ENCODE measurements around the gene TSPAN15.

Gene TSPAN15

GRCh38 chr10:69503896-69504265, 52.6 kb downstream of the TSPAN15 start:
- Histone ChIP-seq H3F3A (ENCODE audit: low read depth) (no peaks in the 10 kb centered on the region), H2AFZ (ENCODE audit: low read length) (no peak overlapping the region), H3K4me3 (ENCODE audit: low read length, poor library complexity, severe bottlenecking) (no peak overlapping the region), H3K9me2 (replicated peaks; ENCODE audit: low read depth, low read length) (no peaks in the 10 kb centered on the region), H3K4me1 (ENCODE audit: insufficient read depth, low read length, poor library complexity, severe bottlenecking) (peaks cover 8% of the 10 kb centered on the region), H3K9ac (ENCODE audit: low read depth, low read length, poor library complexity, severe bottlenecking) (no peak overlapping the region), H4K20me1 (ENCODE audit: insufficient read depth, low read length, poor library complexity, severe bottlenecking) (no peaks in the 10 kb centered on the region), H3K4me2 (ENCODE audit: low read depth, low read length, poor library complexity, severe bottlenecking) (no peak overlapping the region), H3K9me3 (ENCODE audit: insufficient read depth, low read depth, low read length) (no peaks in the 10 kb centered on the region), H3K27me3 (ENCODE audit: insufficient read depth, low read length, poor library complexity, severe bottlenecking) (no peaks in the 10 kb centered on the region), H3K36me3 (ENCODE audit: insufficient read depth, low read length) (no peaks in the 10 kb centered on the region), H3K79me2 (ENCODE audit: insufficient read depth, low read length) (no peaks in the 10 kb centered on the region)
- no peak for TF ChIP-seq EZH2phosphoT487 (IDR thresholded peaks at IDR 0.05; ENCODE audit: borderline replicate concordance)
- TF ChIP-seq, protein P1, sequence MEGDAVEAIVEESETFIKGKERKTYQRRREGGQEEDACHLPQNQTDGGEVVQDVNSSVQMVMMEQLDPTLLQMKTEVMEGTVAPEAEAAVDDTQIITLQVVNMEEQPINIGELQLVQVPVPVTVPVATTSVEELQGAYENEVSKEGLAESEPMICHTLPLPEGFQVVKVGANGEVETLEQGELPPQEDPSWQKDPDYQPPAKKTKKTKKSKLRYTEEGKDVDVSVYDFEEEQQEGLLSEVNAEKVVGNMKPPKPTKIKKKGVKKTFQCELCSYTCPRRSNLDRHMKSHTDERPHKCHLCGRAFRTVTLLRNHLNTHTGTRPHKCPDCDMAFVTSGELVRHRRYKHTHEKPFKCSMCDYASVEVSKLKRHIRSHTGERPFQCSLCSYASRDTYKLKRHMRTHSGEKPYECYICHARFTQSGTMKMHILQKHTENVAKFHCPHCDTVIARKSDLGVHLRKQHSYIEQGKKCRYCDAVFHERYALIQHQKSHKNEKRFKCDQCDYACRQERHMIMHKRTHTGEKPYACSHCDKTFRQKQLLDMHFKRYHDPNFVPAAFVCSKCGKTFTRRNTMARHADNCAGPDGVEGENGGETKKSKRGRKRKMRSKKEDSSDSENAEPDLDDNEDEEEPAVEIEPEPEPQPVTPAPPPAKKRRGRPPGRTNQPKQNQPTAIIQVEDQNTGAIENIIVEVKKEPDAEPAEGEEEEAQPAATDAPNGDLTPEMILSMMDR (conservative IDR thresholded peaks at IDR 0.05; ENCODE audit: low read length) = no peak

GRCh38 chr10:69504576-69505250, 53.4 kb downstream of the TSPAN15 start:
- H2AFZ ChIP-seq (ENCODE audit: low read length) = no peak overlapping the region
- H4K20me1 ChIP-seq (ENCODE audit: insufficient read depth, low read length, poor library complexity, severe bottlenecking) = no peaks in the 10 kb centered on the region
- no peaks in the 10 kb centered on the region for H3K9me3 ChIP-seq (ENCODE audit: insufficient read depth, low read depth, low read length)
- no peaks in the 10 kb centered on the region for H3F3A ChIP-seq (ENCODE audit: low read depth)
- H3K27me3 ChIP-seq (ENCODE audit: insufficient read depth, low read length, poor library complexity, severe bottlenecking) = no peaks in the 10 kb centered on the region
- peaks cover 4% of the 10 kb centered on the region for H3K4me1 ChIP-seq (ENCODE audit: insufficient read depth, low read length, poor library complexity, severe bottlenecking)
- H3K9me2 ChIP-seq (replicated peaks; ENCODE audit: low read depth, low read length) = no peaks in the 10 kb centered on the region
- no peaks in the 10 kb centered on the region for H3K79me2 ChIP-seq (ENCODE audit: insufficient read depth, low read length)
- H3K4me3 ChIP-seq (ENCODE audit: low read length, poor library complexity, severe bottlenecking) = no peak overlapping the region
- no peaks in the 10 kb centered on the region for H3K36me3 ChIP-seq (ENCODE audit: insufficient read depth, low read length)
- TF ChIP-seq, protein P1 (conservative IDR thresholded peaks at IDR 0.05; ENCODE audit: low read length) = no peak
- TF ChIP-seq EZH2phosphoT487 (IDR thresholded peaks at IDR 0.05; ENCODE audit: borderline replicate concordance) = no peak
- no peak overlapping the region for H3K9ac ChIP-seq (ENCODE audit: low read depth, low read length, poor library complexity, severe bottlenecking)
- H3K4me2 ChIP-seq (ENCODE audit: low read depth, low read length, poor library complexity, severe bottlenecking) = no peak overlapping the region

GRCh38 chr10:69505636-69506318, 54.5 kb downstream of the TSPAN15 start:
- no peaks in the 10 kb centered on the region for H3K79me2 ChIP-seq (ENCODE audit: insufficient read depth, low read length)
- no peak overlapping the region for H3K4me3 ChIP-seq (ENCODE audit: low read length, poor library complexity, severe bottlenecking)
- no peaks in the 10 kb centered on the region for H3K27me3 ChIP-seq (ENCODE audit: insufficient read depth, low read length, poor library complexity, severe bottlenecking)
- no peaks in the 10 kb centered on the region for H3K9me3 ChIP-seq (ENCODE audit: insufficient read depth, low read depth, low read length)
- no peak for TF ChIP-seq EZH2phosphoT487 (IDR thresholded peaks at IDR 0.05; ENCODE audit: borderline replicate concordance)
- TF ChIP-seq, protein P1 (conservative IDR thresholded peaks at IDR 0.05; ENCODE audit: low read length) = no peak
- no peak overlapping the region for H2AFZ ChIP-seq (ENCODE audit: low read length)
- H3K36me3 ChIP-seq (ENCODE audit: insufficient read depth, low read length) = no peaks in the 10 kb centered on the region
- H4K20me1 ChIP-seq (ENCODE audit: insufficient read depth, low read length, poor library complexity, severe bottlenecking) = no peaks in the 10 kb centered on the region
- no peaks in the 10 kb centered on the region for H3F3A ChIP-seq (ENCODE audit: low read depth)
- no peak overlapping the region for H3K9ac ChIP-seq (ENCODE audit: low read depth, low read length, poor library complexity, severe bottlenecking)
- H3K9me2 ChIP-seq (replicated peaks; ENCODE audit: low read depth, low read length) = no peaks in the 10 kb centered on the region
- H3K4me1 ChIP-seq (ENCODE audit: insufficient read depth, low read length, poor library complexity, severe bottlenecking) = peaks cover 4% of the 10 kb centered on the region
- H3K4me2 ChIP-seq (ENCODE audit: low read depth, low read length, poor library complexity, severe bottlenecking) = no peak overlapping the region
